K562 (cell line): ENCODE data around the gene BNIP5. TPM values are rescaled to one million over a fixed set of nuclear protein-coding genes. Genes with fewer than 3 reads are reported as not detected.

Source experiments
- ARID3B ChIP-seq: fragments of 250-450 bp; sonication (Bioruptor Pico); IDR thresholded peaks from 2 replicates; pipeline ENCODE4 v1.4.0; 2020; ENCODE audit warnings: borderline replicate concordance
- CTBP1 ChIP-seq: fragments of 450-650 bp; IDR thresholded peaks from 2 replicates; pipeline ENCODE4 v1.6.1; 2016; ENCODE audit warnings: borderline replicate concordance
- DDX20 ChIP-seq: fragments of 450-650 bp; IDR thresholded peaks from 2 replicates; pipeline ENCODE4 v1.6.1; 2016; ENCODE audit warnings: missing genetic modification characterization, low read depth, mild to moderate bottlenecking, missing compliant biosample characterization, moderate library complexity
- ERF ChIP-seq: fragments of 450-650 bp; formaldehyde crosslinking; IDR thresholded peaks from 2 replicates; pipeline ENCODE4 v1.4.0; 2020; ENCODE audit warnings: mild to moderate bottlenecking, mixed read lengths
- EWSR1 ChIP-seq: fragments of 450-650 bp; IDR thresholded peaks from 2 replicates; pipeline ENCODE4 v1.6.1; 2018; ENCODE audit warnings: borderline replicate concordance, mild to moderate bottlenecking, low read depth, moderate library complexity; ENCODE audit not compliant: partially characterized antibody
- FOXA3 ChIP-seq, 2 experiments: fragments of 450-650 bp in 1 of 2; sonication (generic) in 1 of 2; formaldehyde crosslinking; IDR thresholded peaks in 1 of 2; conservative IDR thresholded peaks in 1 of 2; 2 replicates each; pipeline versions ENCODE4 v1.4.0 to v1.8.0; 2020 to 2022; ENCODE audit warnings: mild to moderate bottlenecking in 2 of 2, missing genetic modification reagents in 1 of 2
- FOXK1 ChIP-seq: sonication (generic); formaldehyde crosslinking; IDR thresholded peaks from 2 replicates; pipeline ENCODE4 v1.8.0; 2022; ENCODE audit warnings: missing genetic modification reagents, mild to moderate bottlenecking, borderline replicate concordance
- GMEB1 ChIP-seq: fragments of 250-450 bp; sonication (Bioruptor Pico); IDR thresholded peaks from 2 replicates; pipeline ENCODE4 v1.4.0; 2020; ENCODE audit warnings: mild to moderate bottlenecking
- MEIS2 ChIP-seq: fragments of 450-650 bp; IDR thresholded peaks from 2 replicates; pipeline ENCODE4 v1.6.1; 2014; ENCODE audit warnings: mild to moderate bottlenecking; ENCODE audit not compliant: partially characterized antibody
- NONO ChIP-seq, 2 experiments: fragments of 200-400 bp in 1 of 2; fragments of 450-650 bp in 1 of 2; formaldehyde crosslinking in 1 of 2; IDR thresholded peaks; 2 replicates each; pipeline ENCODE4 v1.6.1; 2017; ENCODE audit warnings: low read depth in 2 of 2, mild to moderate bottlenecking in 2 of 2, moderate library complexity in 2 of 2, low read length in 1 of 2
- PCBP2 ChIP-seq: fragments of 200-400 bp; formaldehyde crosslinking; IDR thresholded peaks from 2 replicates; pipeline ENCODE4 v1.6.1; 2018; ENCODE audit warnings: low read length, low read depth, mild to moderate bottlenecking, moderate library complexity; ENCODE audit not compliant: poor library complexity, severe bottlenecking
- POLR2AphosphoS5 ChIP-seq: IDR thresholded peaks from 2 replicates; pipeline ENCODE4 v1.6.1; 2011; ENCODE audit warnings: mild to moderate bottlenecking, low read depth, low read length, moderate library complexity; ENCODE audit not compliant: control insufficient read depth, insufficient read depth
- PYGO2 ChIP-seq: fragments of 450-650 bp; IDR thresholded peaks from 2 replicates; pipeline ENCODE4 v1.6.1; 2016; ENCODE audit warnings: mild to moderate bottlenecking, missing genetic modification characterization, moderate library complexity, missing compliant biosample characterization
- SAP30 ChIP-seq: fragments of 200-600 bp; sonication (generic); IDR thresholded peaks from 2 replicates; pipeline ENCODE4 v1.6.1; 2012; ENCODE audit warnings: borderline replicate concordance, low read depth, mild to moderate bottlenecking, moderate library complexity, low read length, control low read depth, inconsistent platforms; ENCODE audit not compliant: insufficient read depth, poor library complexity, severe bottlenecking
- SIN3A ChIP-seq, 2 experiments: fragments of 150-350 bp in 1 of 2; IDR thresholded peaks; 2 replicates each; pipeline ENCODE4 v1.6.1; 2011 to 2016; ENCODE audit warnings: borderline replicate concordance in 2 of 2, low read depth in 2 of 2, low read length in 2 of 2, mild to moderate bottlenecking in 2 of 2, moderate library complexity in 2 of 2; ENCODE audit not compliant: control insufficient read depth in 1 of 2
- SRSF1 ChIP-seq: fragments of 200-400 bp; formaldehyde crosslinking; IDR thresholded peaks from 2 replicates; pipeline ENCODE4 v1.6.1; 2017; ENCODE audit warnings: mild to moderate bottlenecking, low read depth, low read length, moderate library complexity
- ZFP1 ChIP-seq: fragments of 450-650 bp; formaldehyde crosslinking; IDR thresholded peaks from 2 replicates; pipeline ENCODE4 v1.4.0; 2020; ENCODE audit warnings: mild to moderate bottlenecking, mixed read lengths
- ZNF212 ChIP-seq: fragments of 450-650 bp; formaldehyde crosslinking; IDR thresholded peaks from 2 replicates; pipeline ENCODE4 v1.4.0; 2020; ENCODE audit warnings: mild to moderate bottlenecking
- ZNF583 ChIP-seq: fragments of 250-450 bp; sonication (Bioruptor Pico); IDR thresholded peaks from 2 replicates; pipeline ENCODE4 v1.4.0; 2020
- polyA plus RNA-seq, 8 experiments: library from polyadenylated mRNA; depleted of rRNA in 4 of 8; stranded (reverse) in 5 of 8; unstranded in 3 of 8; fragments of >200 nt; fragmentation: Nextera tagmentation in 2 of 8; fragmentation: Illumina TruSeq in 1 of 8; extraction: Ambion mirVana in 2 of 8; extraction: Trizol in 1 of 8; gene quantifications; 2 replicates each; pipeline versions ENCODE4 v1.2.1 to v1.2.3, GENCODE V29; 2011 to 2014; ENCODE audit warnings: inconsistent platforms in 1 of 8, missing spikeins in 1 of 8
- total RNA-seq, 7 experiments: library from RNA; depleted of rRNA in 6 of 7; stranded (reverse); fragments of >200 nt in 6 of 7; fragmentation: Illumina TruSeq in 2 of 7; extraction: Trizol in 2 of 7; gene quantifications; 2 replicates each; pipeline versions ENCODE4 v1.2.1 to v1.2.3, GENCODE V29; 2011 to 2021; ENCODE audit warnings: low replicate concordance in 1 of 7
- TF ChIP-seq, protein P1 (sequence below), 2 experiments: IDR thresholded peaks; 2 replicates each; pipeline ENCODE4 v1.6.1; 2012; ENCODE audit warnings: improper control_type of control experiment in 2 of 2, low read depth in 2 of 2, low read length in 2 of 2, borderline replicate concordance in 1 of 2

BNIP5 gene
- total and polyA plus RNA-seq, 9 of the 15 experiments (the other 6 are each of a cell fraction or from before 2014, with no cell fraction given): not detected

- TF ChIP-seq DDX20 (tag) (no peak), EWSR1 (no peak), CTBP1 (peak; percentile 66; the same call in 1 of the 2 replicates), POLR2AphosphoS5 (no peak), FOXA3 (CRISPR knock-in tag; conservative IDR thresholded peaks at IDR 0.05 in 1 of 2, IDR thresholded peaks at IDR 0.05 in 1 of 2) (no peak), GMEB1 (CRISPR knock-in tag) (no peak), NONO (IDR thresholded peaks at IDR 0.05; ENCODE audit: low read depth in 2 of 2, low read length in 1 of 2) (no peak), ZNF583 (no peak), SIN3A (IDR thresholded peaks at IDR 0.05; ENCODE audit: borderline replicate concordance in 2 of 2, control insufficient read depth in 1 of 2, low read depth in 2 of 2, low read length in 2 of 2) (no peak), FOXK1 (CRISPR knock-in tag) (no peak), ARID3B (CRISPR knock-in tag) (0 out of 2 replicates have a peak, but pooled peaks have one; percentile 11), ZNF212 (CRISPR knock-in tag) (no peak), PYGO2 (tag) (no peak), ERF (CRISPR knock-in tag) (no peak), SAP30 (no peak), ZFP1 (no peak), PCBP2 (no peak), MEIS2 (no peak), SRSF1 (no peak)
- TF ChIP-seq, protein P1, sequence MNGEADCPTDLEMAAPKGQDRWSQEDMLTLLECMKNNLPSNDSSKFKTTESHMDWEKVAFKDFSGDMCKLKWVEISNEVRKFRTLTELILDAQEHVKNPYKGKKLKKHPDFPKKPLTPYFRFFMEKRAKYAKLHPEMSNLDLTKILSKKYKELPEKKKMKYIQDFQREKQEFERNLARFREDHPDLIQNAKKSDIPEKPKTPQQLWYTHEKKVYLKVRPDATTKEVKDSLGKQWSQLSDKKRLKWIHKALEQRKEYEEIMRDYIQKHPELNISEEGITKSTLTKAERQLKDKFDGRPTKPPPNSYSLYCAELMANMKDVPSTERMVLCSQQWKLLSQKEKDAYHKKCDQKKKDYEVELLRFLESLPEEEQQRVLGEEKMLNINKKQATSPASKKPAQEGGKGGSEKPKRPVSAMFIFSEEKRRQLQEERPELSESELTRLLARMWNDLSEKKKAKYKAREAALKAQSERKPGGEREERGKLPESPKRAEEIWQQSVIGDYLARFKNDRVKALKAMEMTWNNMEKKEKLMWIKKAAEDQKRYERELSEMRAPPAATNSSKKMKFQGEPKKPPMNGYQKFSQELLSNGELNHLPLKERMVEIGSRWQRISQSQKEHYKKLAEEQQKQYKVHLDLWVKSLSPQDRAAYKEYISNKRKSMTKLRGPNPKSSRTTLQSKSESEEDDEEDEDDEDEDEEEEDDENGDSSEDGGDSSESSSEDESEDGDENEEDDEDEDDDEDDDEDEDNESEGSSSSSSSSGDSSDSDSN (IDR thresholded peaks at IDR 0.05; ENCODE audit: borderline replicate concordance in 1 of 2, low read depth in 2 of 2, low read length in 2 of 2): 0 out of 4 replicates have a peak, but pooled peaks of 1 of the 2 experiments have one; percentile 31
These were observed 4.1 kb upstream of the BNIP5 start (continued) for GRCh38 chr6:36340618-36341454.
